Naive B cell (primary cell): ENCODE measurements around the gene ATP6V0E1. TPM values are rescaled to one million over a fixed set of nuclear protein-coding genes. Genes with fewer than 3 reads are reported as not detected.

Experiments used
- ATAC-seq, 2 donors: fragments of 150-1000 bp; cut with Tn5 transposase; 2 replicates each; pipeline ENCODE4 v1.10.0; 2021; ENCODE audit warnings: low read depth in 2 of 2, mild to moderate bottlenecking in 2 of 2, moderate library complexity in 2 of 2
- DNase-seq: peaks from one replicate; pipeline ENCODE4 v3.0.0; 2022
- H3K27ac Mint-ChIP-seq, 6 donors: one replicate each; pipeline ENCODE4 v1.8.0; 2020 to 2022; ENCODE audit warnings: mild to moderate bottlenecking in 6 of 6, mixed read lengths in 6 of 6, moderate library complexity in 5 of 6, inconsistent platforms in 2 of 6
- H3K27me3 Mint-ChIP-seq, 3 donors: one replicate each; pipeline ENCODE4 v1.8.0; 2021 to 2022; ENCODE audit warnings: mixed read lengths in 3 of 3, mild to moderate bottlenecking in 1 of 3
- H3K36me3 Mint-ChIP-seq, 2 donors: one replicate each; pipeline ENCODE4 v1.8.0; 2020 to 2022; ENCODE audit warnings: mixed read lengths in 2 of 2, inconsistent platforms in 1 of 2, mild to moderate bottlenecking in 1 of 2
- H3K4me1 Mint-ChIP-seq, 3 donors: one replicate each; pipeline ENCODE4 v1.8.0; 2020 to 2022; ENCODE audit warnings: mixed read lengths in 3 of 3, inconsistent platforms in 1 of 3, mild to moderate bottlenecking in 1 of 3, moderate library complexity in 1 of 3
- H3K4me3 Mint-ChIP-seq, 8 donors: one replicate each; pipeline ENCODE4 v1.8.0; 2020 to 2022; ENCODE audit warnings: mild to moderate bottlenecking in 8 of 8, mixed read lengths in 8 of 8, moderate library complexity in 8 of 8, inconsistent platforms in 2 of 8
- H3K9me3 Mint-ChIP-seq, 7 donors: one replicate each; pipeline ENCODE4 v1.8.0; 2020 to 2022; ENCODE audit warnings: mixed read lengths in 7 of 7, mild to moderate bottlenecking in 5 of 7, inconsistent platforms in 2 of 7, moderate library complexity in 1 of 7
- polyA plus RNA-seq, 6 donors: library from polyadenylated mRNA; unstranded; fragments of 300-500 nt; fragmentation: Illumina TruSeq; gene quantifications; one replicate each; pipeline ENCODE4 v1.2.3, GENCODE V29; 2021; ENCODE audit warnings: low read depth in 6 of 6

Gene ATP6V0E1
- polyA plus RNA-seq, result 100 to 1,000 TPM; 386 to 553 (median 418) TPM

- Mint-ChIP-seq H3K27ac (peak within 1 kb of the TSS; percentile 97 to 100 (median 98)), H3K4me1 (peaks cover 27 to 53% (median 36%) of the 10 kb centered on the region in 3 donors), H3K36me3 (no peaks in the 10 kb centered on the region), H3K4me3 (peak within 1 kb of the TSS; percentile 96 to 99 (median 98)), H3K27me3 (no peaks in the 10 kb centered on the region), H3K9me3 (no peaks in the 10 kb centered on the region)
- DNase-seq, result peak; percentile 95
- ATAC-seq, result peak; percentile 88 to 89
Observed at GRCh38 chr5:172983542-172984243, at the start of gene ATP6V0E1. TSS of gene ATP6V0E1 (plus strand) at chr5:172983771. CDS start at chr5:172983861, 90 bp downstream.

GRCh38 chr5:172935096-172935495, 48.5 kb upstream of the ATP6V0E1 start:
- no peak overlapping the region for H3K4me3 Mint-ChIP-seq
- no peaks in the 10 kb centered on the region for H3K27me3 Mint-ChIP-seq

GRCh38 chr5:172936401-172936800, 47.2 kb upstream of the ATP6V0E1 start:
- peak overlapping the region in 2 of 8 donors; percentile 44 to 68 for H3K4me3 Mint-ChIP-seq
- peaks cover 13% of the 10 kb centered on the region in 2 donors for H3K36me3 Mint-ChIP-seq
- peaks cover 7 to 15% (median 12%) of the 10 kb centered on the region in 3 donors for H3K4me1 Mint-ChIP-seq
- no peaks in the 10 kb centered on the region for H3K9me3 Mint-ChIP-seq
- ATAC-seq, result no peak
- DNase-seq, result no peak
- H3K27ac Mint-ChIP-seq, result peak overlapping the region in 3 of 6 donors; percentile 21 to 82 (median 69)
- no peaks in the 10 kb centered on the region for H3K27me3 Mint-ChIP-seq

More at GRCh38 chr5:172935096-172935495, 48.5 kb upstream of the ATP6V0E1 start:
- no peaks in the 10 kb centered on the region for H3K9me3 Mint-ChIP-seq
- no peak overlapping the region for H3K27ac Mint-ChIP-seq
- H3K4me1 Mint-ChIP-seq, result peaks cover 10 to 19% (median 19%) of the 10 kb centered on the region in 3 donors
- ATAC-seq, result no peak
- no peak for DNase-seq
- peaks cover 13% of the 10 kb centered on the region in 2 donors for H3K36me3 Mint-ChIP-seq

- ATAC-seq, result no peak
- no peak overlapping the region for H3K27ac Mint-ChIP-seq
- peaks cover 0 to 4% (median 4%) of the 10 kb centered on the region in 3 donors for H3K4me1 Mint-ChIP-seq
- H3K27me3 Mint-ChIP-seq, result no peaks in the 10 kb centered on the region
- no peak for DNase-seq
- no peak overlapping the region for H3K4me3 Mint-ChIP-seq
- H3K9me3 Mint-ChIP-seq, result no peaks in the 10 kb centered on the region
- peaks cover 13 to 22% of the 10 kb centered on the region in 2 donors for H3K36me3 Mint-ChIP-seq
Observed at GRCh38 chr5:172939071-172939470, 44.5 kb upstream of the ATP6V0E1 start.

- Mint-ChIP-seq H3K36me3 (peaks cover 13 to 24% of the 10 kb centered on the region in 2 donors), H3K27ac (peak overlapping the region in 1 of 6 donors; percentile 38), H3K4me3 (no peak overlapping the region), H3K9me3 (no peaks in the 10 kb centered on the region), H3K27me3 (no peaks in the 10 kb centered on the region), H3K4me1 (peaks cover 0 to 5% (median 4%) of the 10 kb centered on the region in 3 donors)
- ATAC-seq, result no peak
- DNase-seq, result no peak
Observed at GRCh38 chr5:172939611-172940267, 43.8 kb upstream of the ATP6V0E1 start.

- no peaks in the 10 kb centered on the region for H3K27me3 Mint-ChIP-seq
- H3K4me1 Mint-ChIP-seq, result peaks cover 0 to 8% (median 4%) of the 10 kb centered on the region in 3 donors
- DNase-seq (no peak), ATAC-seq (no peak)
- H3K27ac Mint-ChIP-seq, result peak overlapping the region in 2 of 6 donors; percentile 32 to 49
- no peaks in the 10 kb centered on the region for H3K9me3 Mint-ChIP-seq
- H3K4me3 Mint-ChIP-seq, result no peak overlapping the region
- peaks cover 13 to 28% of the 10 kb centered on the region in 2 donors for H3K36me3 Mint-ChIP-seq
Observed at GRCh38 chr5:172940268-172941066, 43.1 kb upstream of the ATP6V0E1 start.

GRCh38 chr5:172941067-172941516, 42.5 kb upstream of the ATP6V0E1 start:
- peaks cover 8 to 22% of the 10 kb centered on the region in 2 donors for H3K36me3 Mint-ChIP-seq
- no peaks in the 10 kb centered on the region for H3K27me3 Mint-ChIP-seq

GRCh38 chr5:172942556-172942955, 41.0 kb upstream of the ATP6V0E1 start:
- Mint-ChIP-seq H3K9me3 (no peaks in the 10 kb centered on the region), H3K4me1 (peaks cover 0 to 11% (median 0%) of the 10 kb centered on the region in 3 donors), H3K27ac (peak overlapping the region in 3 of 6 donors; percentile 14 to 58 (median 39)), H3K36me3 (peaks cover 0 to 19% of the 10 kb centered on the region in 2 donors), H3K4me3 (peak overlapping the region in 1 of 8 donors; percentile 47), H3K27me3 (no peaks in the 10 kb centered on the region)
- no peak for ATAC-seq
- DNase-seq, result no peak

More at GRCh38 chr5:172941067-172941516, 42.5 kb upstream of the ATP6V0E1 start:
- peaks cover 0 to 8% (median 4%) of the 10 kb centered on the region in 3 donors for H3K4me1 Mint-ChIP-seq
- peak overlapping the region in 1 of 6 donors; percentile 87 for H3K27ac Mint-ChIP-seq
- no peaks in the 10 kb centered on the region for H3K9me3 Mint-ChIP-seq
- ATAC-seq (no peak), DNase-seq (no peak)
- H3K4me3 Mint-ChIP-seq, result no peak overlapping the region

GRCh38 chr5:172943283-172943841, 40.2 kb upstream of the ATP6V0E1 start:
- no peak for ATAC-seq
- DNase-seq, result no peak
- Mint-ChIP-seq H3K9me3 (no peaks in the 10 kb centered on the region), H3K36me3 (peaks cover 0 to 27% of the 10 kb centered on the region in 2 donors), H3K4me3 (no peak overlapping the region), H3K27ac (peak overlapping the region in 1 of 6 donors; percentile 39), H3K27me3 (no peaks in the 10 kb centered on the region), H3K4me1 (peaks cover 0 to 11% (median 0%) of the 10 kb centered on the region in 3 donors)

- Mint-ChIP-seq H3K27ac (no peak overlapping the region), H3K9me3 (no peaks in the 10 kb centered on the region), H3K27me3 (no peaks in the 10 kb centered on the region), H3K4me3 (no peak overlapping the region), H3K36me3 (peaks cover 0 to 29% of the 10 kb centered on the region in 2 donors), H3K4me1 (peaks cover 0 to 12% (median 0%) of the 10 kb centered on the region in 3 donors)
- ATAC-seq, result no peak
- DNase-seq, result no peak
Observed at GRCh38 chr5:172943906-172944305, 39.7 kb upstream of the ATP6V0E1 start.

GRCh38 chr5:172944741-172945140, 38.8 kb upstream of the ATP6V0E1 start:
- ATAC-seq, result no peak
- H3K27me3 Mint-ChIP-seq, result no peaks in the 10 kb centered on the region
- no peaks in the 10 kb centered on the region for H3K9me3 Mint-ChIP-seq

GRCh38 chr5:172945151-172945550, 38.4 kb upstream of the ATP6V0E1 start:
- Mint-ChIP-seq H3K27ac (peak overlapping the region in 1 of 6 donors; percentile 33), H3K27me3 (no peaks in the 10 kb centered on the region), H3K9me3 (no peaks in the 10 kb centered on the region), H3K36me3 (peaks cover 0 to 29% of the 10 kb centered on the region in 2 donors), H3K4me1 (peaks cover 0 to 16% (median 0%) of the 10 kb centered on the region in 3 donors), H3K4me3 (no peak overlapping the region)
- DNase-seq (no peak), ATAC-seq (no peak)

More at GRCh38 chr5:172944741-172945140, 38.8 kb upstream of the ATP6V0E1 start:
- Mint-ChIP-seq H3K4me1 (peaks cover 0 to 16% (median 0%) of the 10 kb centered on the region in 3 donors), H3K36me3 (peaks cover 0 to 29% of the 10 kb centered on the region in 2 donors), H3K4me3 (no peak overlapping the region), H3K27ac (peak overlapping the region in 1 of 6 donors; percentile 84)
- DNase-seq, result no peak
